Pancreas (tissue), 10 donors: ENCODE results near the gene HAUS8. TPM values are rescaled to one million over a fixed set of nuclear protein-coding genes. Genes with fewer than 3 reads are reported as not detected.
"Not testable (repeated sequence)": the region's sequence is repeated elsewhere in the genome, so short reads cannot be mapped to it uniquely, and the experiment has no call there.

Source experiments
- ATAC-seq, 4 donors: fragments of 200-7000 bp; cut with Tn5 transposase; one replicate each; pipeline versions ENCODE4 v1.8.0 to v1.9.1; 2020; ENCODE audit warnings: mild to moderate bottlenecking in 4 of 4, moderate library complexity in 4 of 4
- DNase-seq, 6 donors: peaks; one replicate each; pipeline ENCODE4 v3.0.0-alpha.2; 2020
- FAIRE-seq: peaks from 2 replicates; lab custom pipeline; 2012; peaks lifted over from hg19 to GRCh38; lab: Jason Lieb, UNC
- H3K27ac ChIP-seq, 4 donors: fragments of 200-600 bp; sonication (generic); 1 replicate in 3 of 4; 2 replicates in 1 of 4; pipeline versions ENCODE4 v1.5.0 to v1.8.0; 2020
- H3K27me3 ChIP-seq, 4 donors: fragments of 200-600 bp; one replicate each; pipeline ENCODE4 v1.8.0; 2021
- H3K36me3 ChIP-seq, 3 donors: fragments of 200-600 bp; sonication (generic) in 1 of 3; one replicate each; pipeline versions ENCODE4 v1.5.0 to v1.8.0; 2020 to 2021
- H3K4me1 ChIP-seq, 3 donors: fragments of 200-600 bp; one replicate each; pipeline ENCODE4 v1.8.0; 2021
- H3K4me3 ChIP-seq, 4 donors: fragments of 200-600 bp; sonication (generic) in 2 of 4; one replicate each; pipeline versions ENCODE4 v1.5.0 to v1.8.0; 2020 to 2021
- H3K9me3 ChIP-seq, 4 donors: fragments of 200-600 bp; one replicate each; pipeline ENCODE4 v1.8.0; 2021
- WGBS, 2 donors: extraction: QIAGEN DNeasy Blood & Tissue Kit; methylation state at CpG; one replicate each; pipeline ENCODE4 v1.1.7; 2013; 5-methylcytosine and 5-hydroxymethylcytosine counted together
- intact Hi-C, 3 donors: fragments of 100-400 bp; cut with DNase I; formaldehyde crosslinking; loops; one replicate each; pipeline versions ENCODE4 v1.11.1 to v1.14.2; 2022
- polyA plus RNA-seq, 2 donors: library from polyadenylated mRNA; stranded (reverse); fragments of 200-250 nt; gene quantifications; one replicate each; pipeline ENCODE4 v1.2.3, GENCODE V29; 2013
- total RNA-seq, 6 donors: library from RNA; stranded (reverse); fragmentation: NEBNext Ultra II Directional in 4 of 6; extraction: Animal tissue kit (Norgen Biotek cat#: 25700) in 4 of 6; gene quantifications; one replicate each; pipeline versions ENCODE4 v1.2.1 to v1.2.4, GENCODE V29; 2021 to 2023
- TF ChIP-seq, protein P1 (sequence below), 4 donors: fragments of 200-600 bp; sonication (generic) in 3 of 4; IDR thresholded peaks; one replicate each; pipeline versions ENCODE4 v1.5.0 to v1.8.0; 2021; ENCODE audit warnings: antibody characterized with exemption in 4 of 4
- donor health status: healthy with polysubstance abuse.
- donor health status: DM: no; HTN: no; CAD: no; lungs with moderate emphysema.
- donor health status: DM: no; HTN: no; CAD: no.
- donor health status: control.
- donor health status: control.
- donor health status: Bipolar disorder and iron deficiency.
- donor health status: DM: yes; HTN: yes; CAD: no.
- donor health status: DM: no; HTN: no; CAD: no.
- donor health status: DM: no; HTN: no; CAD: no.
- donor health status: DM: yes; HTN: yes; CAD: no.

HAUS8 gene
- total and polyA plus RNA-seq, 8 donors, result 2.0 to 12.0 (median 2.4) TPM

DNA sequence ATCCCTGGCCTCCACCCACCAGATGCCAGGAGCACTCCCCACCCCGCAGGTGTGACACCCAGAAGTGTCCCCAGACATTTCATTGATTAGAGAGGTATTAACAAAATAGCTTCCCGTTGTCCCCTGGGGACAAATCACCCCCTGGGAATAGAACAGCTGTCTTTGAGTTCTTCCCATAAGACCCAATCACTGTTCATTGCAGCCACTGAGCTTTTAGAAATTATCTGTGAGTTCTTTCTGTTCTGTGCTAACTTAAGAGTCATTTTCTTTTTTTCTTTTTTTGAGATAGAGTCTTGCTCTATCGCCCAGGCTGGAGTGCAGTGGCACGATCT is 33.2 kb upstream of the HAUS8 start:
- WGBS, 2 donors, result 46 to 59% methylated on average over 4 of the region's 4 CpGs
- no peak overlapping the region for H3K4me3 ChIP-seq

DNA sequence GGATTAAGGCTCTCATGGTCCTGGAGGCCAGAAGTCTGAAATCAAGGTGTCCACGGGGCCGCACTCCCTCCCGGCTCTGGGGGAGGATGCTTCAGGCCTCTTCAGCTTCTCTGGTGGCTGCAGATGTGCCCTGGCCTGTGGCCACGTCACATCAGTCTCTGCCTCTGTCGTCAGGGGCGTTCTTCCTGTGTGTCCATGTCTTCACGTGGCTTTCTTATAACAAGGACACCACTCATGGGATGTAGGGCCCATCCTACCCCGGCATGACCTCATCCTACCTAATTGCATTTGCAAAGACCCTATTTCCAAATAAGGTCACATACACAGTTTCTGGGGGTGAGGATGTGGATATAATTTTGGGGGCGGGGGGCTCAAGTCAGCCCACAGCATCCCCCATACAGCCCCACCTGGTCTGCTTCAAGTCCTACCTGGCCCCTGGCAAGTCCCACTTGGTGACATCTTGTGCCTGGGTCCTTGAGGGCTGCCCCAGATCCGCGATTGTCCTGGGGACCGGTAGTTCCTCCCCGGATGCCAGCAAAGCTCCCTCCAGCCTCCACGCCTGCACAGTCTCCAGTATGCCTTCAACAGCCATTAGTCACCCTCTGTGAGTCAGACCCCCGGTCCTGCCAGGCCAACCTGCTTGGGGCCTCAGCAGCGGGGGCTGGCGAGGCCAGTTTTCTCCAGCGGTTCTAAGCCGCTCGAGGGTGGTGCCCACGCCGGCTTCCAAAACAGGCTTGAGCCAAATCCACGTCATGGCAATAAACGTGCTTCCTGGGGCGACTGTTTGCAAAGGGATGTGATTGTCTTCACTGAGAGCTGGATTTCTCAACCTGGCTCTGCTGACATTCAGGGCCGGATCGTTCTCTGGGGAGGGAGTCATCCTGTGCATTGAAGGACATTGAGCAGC is 32.5 kb upstream of the HAUS8 start:
- TF ChIP-seq, protein P1, sequence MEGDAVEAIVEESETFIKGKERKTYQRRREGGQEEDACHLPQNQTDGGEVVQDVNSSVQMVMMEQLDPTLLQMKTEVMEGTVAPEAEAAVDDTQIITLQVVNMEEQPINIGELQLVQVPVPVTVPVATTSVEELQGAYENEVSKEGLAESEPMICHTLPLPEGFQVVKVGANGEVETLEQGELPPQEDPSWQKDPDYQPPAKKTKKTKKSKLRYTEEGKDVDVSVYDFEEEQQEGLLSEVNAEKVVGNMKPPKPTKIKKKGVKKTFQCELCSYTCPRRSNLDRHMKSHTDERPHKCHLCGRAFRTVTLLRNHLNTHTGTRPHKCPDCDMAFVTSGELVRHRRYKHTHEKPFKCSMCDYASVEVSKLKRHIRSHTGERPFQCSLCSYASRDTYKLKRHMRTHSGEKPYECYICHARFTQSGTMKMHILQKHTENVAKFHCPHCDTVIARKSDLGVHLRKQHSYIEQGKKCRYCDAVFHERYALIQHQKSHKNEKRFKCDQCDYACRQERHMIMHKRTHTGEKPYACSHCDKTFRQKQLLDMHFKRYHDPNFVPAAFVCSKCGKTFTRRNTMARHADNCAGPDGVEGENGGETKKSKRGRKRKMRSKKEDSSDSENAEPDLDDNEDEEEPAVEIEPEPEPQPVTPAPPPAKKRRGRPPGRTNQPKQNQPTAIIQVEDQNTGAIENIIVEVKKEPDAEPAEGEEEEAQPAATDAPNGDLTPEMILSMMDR (IDR thresholded peaks at IDR 0.05), result no peak
- Histone ChIP-seq H3K9me3 (no peaks in the 10 kb centered on the region), H3K4me3 (no peak overlapping the region), H3K36me3 (peaks cover 0 to 10% (median 0%) of the 10 kb centered on the region in 3 donors), H3K27me3 (no peaks in the 10 kb centered on the region), H3K4me1 (peaks cover 0 to 3% (median 0%) of the 10 kb centered on the region in 3 donors), H3K27ac (peak overlapping the region in 3 of 4 donors; percentile 7 to 63 (median 57))
- FAIRE-seq (no peak), DNase-seq (peak in 5 of 6 donors; percentile 32 to 71 (median 52)), ATAC-seq (peak in 3 of 4 donors; percentile 69 to 87 (median 78))
- WGBS, 2 donors, result 55 to 69% methylated on average over 27 of the region's 27 CpGs
- intact Hi-C loops, result no loop called here

More for the DNA sequence above, 33.2 kb upstream of the HAUS8 start:
- Histone ChIP-seq H3K27me3 (no peaks in the 10 kb centered on the region), H3K27ac (peak overlapping the region in 3 of 4 donors; percentile 7 to 63 (median 57)), H3K9me3 (no peaks in the 10 kb centered on the region), H3K36me3 (peaks cover 0 to 4% (median 0%) of the 10 kb centered on the region in 3 donors), H3K4me1 (peaks cover 0 to 3% (median 0%) of the 10 kb centered on the region in 3 donors)
- intact Hi-C loops, result no loop called here
- DNase-seq (no peak), ATAC-seq (no peak), FAIRE-seq (no peak)
- TF ChIP-seq, protein P1 (IDR thresholded peaks at IDR 0.05), result no peak

DNA sequence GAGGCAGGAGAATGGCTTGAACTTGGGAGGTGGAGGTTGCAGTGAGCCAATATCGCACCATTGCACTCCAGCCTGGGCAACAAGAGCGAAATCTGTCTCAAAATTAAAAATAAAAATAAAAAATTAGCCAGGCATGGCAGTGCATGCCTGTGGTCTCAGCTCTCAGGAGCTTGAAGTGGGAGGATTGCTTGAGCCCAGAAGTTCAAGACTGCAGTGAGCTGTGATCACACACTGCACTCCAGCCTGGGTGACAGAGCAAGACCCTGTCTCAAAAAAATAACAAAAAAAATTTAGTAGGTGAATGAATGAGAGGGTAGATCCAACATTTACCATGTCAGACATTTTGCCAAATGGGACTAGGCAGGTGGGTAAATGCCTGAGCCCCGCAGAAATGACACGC is 31.7 kb upstream of the HAUS8 start:
- Histone ChIP-seq H3K36me3 (peaks cover 0 to 16% (median 0%) of the 10 kb centered on the region in 3 donors), H3K27ac (peak overlapping the region in 2 of 4 donors; percentile 57 to 63)
- H3K27me3 ChIP-seq, FAIRE-seq, H3K9me3 ChIP-seq, DNase-seq, H3K4me1 ChIP-seq, H3K4me3 ChIP-seq, intact Hi-C loops, ATAC-seq: not testable (repeated sequence)
- WGBS, 2 donors, result 98 to 99% methylated on average over 4 of the region's 4 CpGs

DNA sequence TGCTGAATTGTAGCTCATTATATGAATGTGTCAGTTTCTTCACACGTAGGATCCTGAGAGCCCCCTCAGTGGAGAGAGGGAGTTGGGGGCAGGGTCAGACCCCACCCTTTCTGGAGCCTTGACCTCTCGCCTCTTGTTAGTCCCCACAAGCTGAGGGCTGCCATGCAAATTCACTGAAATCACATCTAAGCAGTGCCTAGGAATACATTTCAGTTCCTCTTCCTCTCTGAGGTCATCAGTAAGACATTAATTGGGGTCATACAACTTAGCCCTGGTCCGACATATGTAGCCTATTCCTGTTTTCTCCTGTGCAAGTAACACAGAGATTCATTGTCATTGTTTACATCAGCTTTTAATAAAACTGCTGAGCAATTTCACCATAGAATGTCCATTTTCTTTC is 30.3 kb upstream of the HAUS8 start:
- ATAC-seq (no peak), DNase-seq (no peak), FAIRE-seq (no peak)
- intact Hi-C loops, result no loop called here
- 88 to 91% methylated on average over 3 of the region's 3 CpGs for WGBS, 2 donors
- Histone ChIP-seq H3K27ac (no peak overlapping the region), H3K4me1 (peaks cover 0 to 3% (median 0%) of the 10 kb centered on the region in 3 donors), H3K9me3 (no peaks in the 10 kb centered on the region), H3K36me3 (peaks cover 0 to 19% (median 0%) of the 10 kb centered on the region in 3 donors), H3K4me3 (no peak overlapping the region), H3K27me3 (no peaks in the 10 kb centered on the region)
- TF ChIP-seq, protein P1 (IDR thresholded peaks at IDR 0.05), result no peak

DNA sequence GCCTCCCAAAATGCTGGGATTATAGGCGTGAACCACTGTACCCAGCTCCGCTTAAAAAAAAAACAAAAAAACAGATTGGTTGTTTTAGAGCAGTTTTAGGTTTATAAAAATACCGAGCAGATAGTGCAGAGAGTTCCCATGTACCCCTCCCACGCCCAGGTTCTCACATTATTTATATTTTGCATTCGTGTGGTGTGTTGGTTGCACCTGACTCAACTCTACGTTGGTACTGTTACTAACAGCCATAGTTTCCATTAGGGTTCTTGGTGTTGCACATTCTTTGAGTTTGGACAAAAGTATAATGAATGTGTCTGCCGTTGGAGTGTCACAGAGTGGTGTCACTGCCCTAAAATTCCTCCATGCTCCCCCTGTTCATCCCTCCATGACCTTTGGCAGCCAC is 29.4 kb upstream of the HAUS8 start:
- Histone ChIP-seq H3K4me3 (no peak overlapping the region), H3K27me3 (no peaks in the 10 kb centered on the region), H3K27ac (no peak overlapping the region), H3K9me3 (no peaks in the 10 kb centered on the region), H3K4me1 (peaks cover 0 to 3% (median 0%) of the 10 kb centered on the region in 3 donors), H3K36me3 (peaks cover 0 to 19% (median 0%) of the 10 kb centered on the region in 3 donors)
- TF ChIP-seq, protein P1 (IDR thresholded peaks at IDR 0.05), result no peak
- intact Hi-C loops, result no loop called here
- no peak for DNase-seq
- no peak for FAIRE-seq
- no peak for ATAC-seq
- 90% methylated on average over 7 of the region's 7 CpGs for WGBS, 2 donors
